Neural cell (in vitro differentiated cells): Measurements from ENCODE around the gene ACOX1.

ENCODE experiments used
- EP300 ChIP-seq: fragments of 450-650 bp; conservative IDR thresholded peaks from 2 replicates; pipeline ENCODE4 v1.6.1; 2014; ENCODE audit warnings: antibody characterized with exemption, mild to moderate bottlenecking, moderate library complexity; ENCODE audit not compliant: poor library complexity, severe bottlenecking
- EZH2 ChIP-seq: fragments of 200-600, 300-800 bp; shearing (Covaris generic), sonication (generic); IDR thresholded peaks from 2 replicates; pipeline ENCODE4 v1.6.1; 2014; ENCODE audit warnings: antibody characterized with exemption, low read length, borderline replicate concordance, mild to moderate bottlenecking; ENCODE audit not compliant: insufficient read depth, poor library complexity, severe bottlenecking
- MXI1 ChIP-seq: fragments of 450-650 bp; conservative IDR thresholded peaks from 2 replicates; pipeline ENCODE4 v1.6.1; 2014; ENCODE audit warnings: antibody characterized with exemption, mild to moderate bottlenecking; ENCODE audit not compliant: poor library complexity, severe bottlenecking
- POLR2AphosphoS5 ChIP-seq: IDR thresholded peaks from 2 replicates; pipeline ENCODE4 v1.6.1; 2012
- REST ChIP-seq: IDR thresholded peaks from 2 replicates; pipeline ENCODE4 v1.6.1; 2012; ENCODE audit warnings: borderline replicate concordance
- SMC3 ChIP-seq: fragments of 450-650 bp; conservative IDR thresholded peaks from 2 replicates; pipeline ENCODE4 v1.6.1; 2014; ENCODE audit warnings: antibody characterized with exemption, mild to moderate bottlenecking, moderate library complexity; ENCODE audit not compliant: poor library complexity
- TF ChIP-seq, protein P1 (sequence below): fragments of 450-650 bp; IDR thresholded peaks from 2 replicates; pipeline ENCODE4 v1.5.1; 2014; ENCODE audit warnings: antibody characterized with exemption, mild to moderate bottlenecking, moderate library complexity; ENCODE audit not compliant: poor library complexity, severe bottlenecking

- TF ChIP-seq, protein P1, sequence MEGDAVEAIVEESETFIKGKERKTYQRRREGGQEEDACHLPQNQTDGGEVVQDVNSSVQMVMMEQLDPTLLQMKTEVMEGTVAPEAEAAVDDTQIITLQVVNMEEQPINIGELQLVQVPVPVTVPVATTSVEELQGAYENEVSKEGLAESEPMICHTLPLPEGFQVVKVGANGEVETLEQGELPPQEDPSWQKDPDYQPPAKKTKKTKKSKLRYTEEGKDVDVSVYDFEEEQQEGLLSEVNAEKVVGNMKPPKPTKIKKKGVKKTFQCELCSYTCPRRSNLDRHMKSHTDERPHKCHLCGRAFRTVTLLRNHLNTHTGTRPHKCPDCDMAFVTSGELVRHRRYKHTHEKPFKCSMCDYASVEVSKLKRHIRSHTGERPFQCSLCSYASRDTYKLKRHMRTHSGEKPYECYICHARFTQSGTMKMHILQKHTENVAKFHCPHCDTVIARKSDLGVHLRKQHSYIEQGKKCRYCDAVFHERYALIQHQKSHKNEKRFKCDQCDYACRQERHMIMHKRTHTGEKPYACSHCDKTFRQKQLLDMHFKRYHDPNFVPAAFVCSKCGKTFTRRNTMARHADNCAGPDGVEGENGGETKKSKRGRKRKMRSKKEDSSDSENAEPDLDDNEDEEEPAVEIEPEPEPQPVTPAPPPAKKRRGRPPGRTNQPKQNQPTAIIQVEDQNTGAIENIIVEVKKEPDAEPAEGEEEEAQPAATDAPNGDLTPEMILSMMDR = no peak
- no peak for TF ChIP-seq REST
- no peak for TF ChIP-seq EP300
- no peak for TF ChIP-seq POLR2AphosphoS5
- no peak for TF ChIP-seq SMC3
- no peak for TF ChIP-seq EZH2
- no peak for TF ChIP-seq MXI1
These were observed 41.0 kb upstream of the ACOX1 start for GRCh38 chr17:76019833-76020467.
